Urothelium cell line (cell line): ENCODE measurements around the gene GPX7.

Experiments used
- DNase-seq: peaks from one replicate; pipeline ENCODE4 v3.0.0; 2011; ENCODE audit warnings: low spot score, mixed read lengths
- FAIRE-seq: peaks from 2 replicates; lab custom pipeline; 2011; peaks lifted over from hg19 to GRCh38; lab: Jason Lieb, UNC

GPX7 gene

GRCh38 chr1:52585474-52585873 is 16.7 kb upstream of the GPX7 start:
- no peak for DNase-seq
- FAIRE-seq = no peak

DNA sequence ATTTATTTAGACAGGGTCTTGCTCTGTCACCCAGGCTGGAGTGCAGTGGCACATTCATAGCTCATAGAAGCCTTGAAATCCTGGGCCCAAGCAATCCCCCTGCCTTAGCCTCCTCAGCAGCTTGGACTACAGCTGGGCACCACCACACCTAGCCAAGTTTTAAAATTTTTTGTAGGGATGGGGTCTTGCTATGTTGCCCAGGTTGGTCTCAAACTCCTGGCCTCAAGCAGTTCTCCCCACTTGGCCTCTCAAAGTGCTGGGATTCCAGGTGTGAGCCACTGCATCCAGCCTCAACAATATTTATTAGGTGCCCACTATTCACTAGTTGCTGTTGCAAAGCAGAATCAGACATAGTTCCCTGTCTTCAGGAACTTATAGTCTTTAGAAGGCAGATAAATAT is 14.1 kb upstream of the GPX7 start:
- DNase-seq (no peak), FAIRE-seq (no peak)

DNA sequence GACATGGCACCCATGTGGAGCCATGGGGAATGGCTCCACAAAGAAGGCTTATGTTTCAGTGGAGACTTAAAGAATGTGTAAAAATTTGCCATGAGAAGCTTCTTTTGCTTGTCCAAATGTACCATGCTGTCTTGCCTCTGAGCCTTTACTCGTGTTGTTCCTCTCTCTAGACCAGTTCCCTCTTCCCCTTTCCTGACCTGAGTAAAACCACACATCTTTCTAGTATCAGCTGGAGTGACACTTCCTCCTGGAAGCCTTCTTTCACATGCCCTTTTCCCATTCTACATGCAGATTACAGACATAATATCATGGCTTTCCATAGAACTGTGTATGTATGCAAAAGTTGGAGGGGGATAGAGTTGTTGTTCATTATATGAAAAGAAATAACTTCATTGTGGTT is 13.6 kb upstream of the GPX7 start:
- FAIRE-seq (no peak), DNase-seq (no peak)

DNA sequence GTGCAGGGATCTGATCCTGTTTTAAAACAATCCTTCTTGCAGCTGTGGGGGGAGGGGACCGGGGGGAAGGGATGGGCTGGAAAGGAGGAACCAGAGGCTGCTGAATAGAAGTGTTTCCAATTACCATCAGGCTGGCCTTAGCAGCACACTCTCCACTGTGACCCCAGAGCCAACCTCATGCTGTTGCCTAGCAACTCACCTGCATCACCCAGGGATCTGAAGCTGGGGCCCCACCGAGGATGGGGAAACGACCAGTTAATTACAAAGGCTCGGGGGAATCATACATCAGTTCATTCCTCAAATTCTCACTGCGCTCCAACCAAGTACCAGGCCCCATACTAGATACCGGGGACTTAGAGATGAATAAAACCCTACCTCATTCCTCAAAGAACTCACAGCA is 11.9 kb upstream of the GPX7 start:
- DNase-seq (no peak), FAIRE-seq (no peak)

DNA sequence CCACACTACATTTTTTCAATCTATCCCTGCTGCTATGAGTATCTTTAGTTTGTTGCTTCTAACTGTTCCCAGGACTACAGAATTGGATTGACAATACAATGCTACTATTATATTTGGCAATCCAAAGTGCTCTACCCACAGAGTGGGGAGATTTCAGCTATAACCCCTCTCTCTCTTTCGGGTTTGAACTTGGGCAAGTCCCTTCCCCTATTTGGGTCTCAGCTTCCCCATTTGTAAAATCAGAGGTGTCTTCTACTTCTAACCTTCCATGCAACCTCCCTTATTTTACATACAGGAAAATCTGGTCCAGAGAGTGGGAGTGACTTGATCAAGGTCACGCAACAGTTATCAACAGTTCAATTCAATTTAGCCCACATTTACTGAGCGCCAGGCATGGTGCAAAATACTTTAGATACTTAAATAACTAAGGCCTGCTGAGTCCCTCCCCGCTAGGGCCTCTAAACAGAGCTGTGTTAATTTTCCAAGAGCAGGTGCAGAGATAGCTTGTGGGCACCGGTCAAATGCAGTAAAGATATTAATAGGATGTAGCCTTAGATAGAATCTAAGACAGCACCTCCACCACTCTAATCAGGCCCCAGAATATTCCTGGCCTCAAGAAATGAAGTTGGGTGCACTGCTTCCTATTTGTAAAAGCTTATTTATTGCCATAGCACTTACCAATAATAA is 9.4 kb upstream of the GPX7 start:
- FAIRE-seq = no peak

DNA sequence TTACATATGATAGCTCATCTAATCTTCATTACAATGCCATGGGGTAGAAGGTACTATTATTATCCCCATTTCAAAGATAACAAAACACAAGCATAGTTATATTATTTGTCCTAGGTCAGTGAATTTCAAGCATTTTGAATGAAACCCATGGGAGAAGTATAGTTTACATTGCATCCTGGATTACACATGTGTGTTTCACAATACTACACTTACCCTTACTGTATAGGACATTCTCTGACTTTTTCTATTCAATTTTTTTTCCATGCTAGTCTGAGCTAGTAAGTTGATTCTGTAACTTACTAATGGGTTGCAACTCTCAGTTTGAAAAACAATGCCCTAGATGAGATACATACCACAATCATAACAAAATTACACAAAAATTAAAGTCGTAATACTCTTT is 8.7 kb upstream of the GPX7 start:
- DNase-seq (no peak), FAIRE-seq (no peak)

More for the DNA sequence above, 9.4 kb upstream of the GPX7 start:
- DNase-seq = no peak

DNA sequence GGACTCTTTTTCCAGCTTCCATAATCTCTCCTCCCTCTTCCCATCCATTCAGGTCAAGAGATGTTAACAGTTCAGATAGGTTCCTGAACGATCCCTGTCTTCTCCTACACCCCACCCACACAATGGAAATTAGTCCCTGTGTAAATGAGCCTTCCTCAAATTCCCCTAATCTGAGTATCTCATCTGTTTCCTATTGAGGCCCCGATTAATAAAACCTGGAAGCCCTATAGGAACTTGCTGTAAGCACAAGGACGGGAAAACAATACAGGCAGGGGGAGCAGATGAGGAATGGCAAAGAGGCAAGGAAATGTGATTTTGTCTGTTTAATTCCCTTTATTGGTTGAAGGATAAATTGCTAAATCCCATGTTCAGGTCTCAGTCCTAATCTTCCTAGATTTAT is 7.1 kb upstream of the GPX7 start:
- no peak for FAIRE-seq

GRCh38 chr1:52597912-52598311 is 4.3 kb upstream of the GPX7 start:
- FAIRE-seq (no peak), DNase-seq (no peak)

More for the DNA sequence above, 7.1 kb upstream of the GPX7 start:
- DNase-seq = no peak

GRCh38 chr1:52598729-52599128 is 3.4 kb upstream of the GPX7 start:
- DNase-seq = no peak
- no peak for FAIRE-seq

GRCh38 chr1:52599236-52599635 is 2.9 kb upstream of the GPX7 start:
- DNase-seq (no peak), FAIRE-seq (no peak)

- FAIRE-seq (no peak), DNase-seq (no peak)
These were observed 1.5 kb upstream of the GPX7 start for GRCh38 chr1:52600533-52601179.

DNA sequence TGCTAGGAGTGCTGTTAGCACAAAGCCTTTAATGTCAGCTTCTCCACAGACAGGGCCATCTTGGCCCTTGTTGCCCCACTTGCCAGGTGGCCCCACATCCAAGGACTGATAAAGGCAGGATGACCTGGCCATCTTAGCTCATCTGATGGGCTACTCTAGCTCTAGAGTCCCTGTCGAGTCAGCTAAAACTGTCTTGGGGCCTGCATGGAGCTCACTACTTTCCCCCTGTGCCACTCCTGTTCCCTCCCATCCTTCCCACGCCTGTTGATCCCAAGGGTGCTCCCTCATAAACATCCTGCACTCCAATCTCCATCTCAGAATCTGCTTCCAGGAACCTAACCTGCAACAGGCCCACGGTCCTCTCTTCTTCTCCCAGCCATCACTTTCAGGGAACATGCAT is 652 bp upstream of the GPX7 start:
- DNase-seq (no peak), FAIRE-seq (no peak)

- DNase-seq (no peak), FAIRE-seq (no peak)
These were observed 857 bp downstream of the GPX7 start for GRCh38 chr1:52602856-52603600.

DNA sequence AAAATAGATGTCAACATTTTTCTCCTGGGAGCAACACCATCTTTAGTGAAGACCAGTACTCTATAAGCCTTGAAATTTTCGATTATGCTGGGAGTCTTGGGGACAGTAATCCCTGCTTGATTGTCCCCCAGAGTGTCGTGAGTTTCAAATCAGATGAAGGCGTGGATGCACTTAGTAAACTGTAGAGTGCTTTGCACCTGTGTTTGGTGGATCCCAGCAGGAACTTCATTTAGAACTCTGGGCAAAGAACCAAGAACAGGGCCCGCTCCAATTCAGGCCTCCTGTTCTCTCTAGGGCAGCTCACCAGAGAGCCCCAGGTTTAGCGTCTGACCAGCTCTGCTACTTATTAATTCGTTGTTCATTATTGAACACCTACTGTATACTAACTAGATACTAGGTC is 1.5 kb downstream of the GPX7 start:
- FAIRE-seq (no peak), DNase-seq (no peak)

GRCh38 chr1:52604063-52604770 is 2.0 kb downstream of the GPX7 start:
- DNase-seq (no peak), FAIRE-seq (no peak)

DNA sequence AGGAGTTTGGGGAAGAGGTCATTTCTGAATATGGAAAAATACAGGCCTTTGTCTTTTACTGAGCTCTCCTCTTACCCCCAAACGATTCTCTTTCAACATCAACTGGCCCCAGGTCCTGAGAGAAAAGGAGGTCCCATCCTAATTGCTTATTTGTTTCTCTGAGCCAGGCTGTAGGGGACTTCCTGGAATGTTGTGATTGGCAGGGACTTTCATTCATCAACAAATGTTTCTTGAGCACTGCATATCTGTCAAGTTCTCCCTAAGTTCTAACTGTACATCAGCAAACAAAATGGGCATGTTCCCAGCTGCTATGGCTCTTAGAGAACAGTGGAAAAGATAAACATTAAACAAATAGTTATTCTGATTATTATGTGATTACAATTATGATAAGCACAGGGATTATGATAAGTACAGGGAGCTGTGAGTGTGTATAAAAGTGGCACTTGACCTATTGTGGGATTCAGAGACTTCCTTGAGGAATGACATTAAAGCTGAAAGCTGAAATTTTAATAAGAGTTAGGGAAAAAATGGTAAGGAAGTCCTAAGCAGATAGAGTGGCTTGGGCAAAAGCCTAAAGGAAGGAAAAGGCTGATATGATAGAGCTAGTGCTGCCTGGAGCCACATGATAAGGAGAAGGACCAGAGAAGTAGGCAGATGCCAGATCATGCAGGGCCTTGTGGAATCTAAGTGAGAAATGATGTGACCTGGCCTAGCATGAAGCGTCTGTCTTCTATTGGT is 11.6 kb downstream of the GPX7 start:
- DNase-seq (no peak), FAIRE-seq (no peak)

DNA sequence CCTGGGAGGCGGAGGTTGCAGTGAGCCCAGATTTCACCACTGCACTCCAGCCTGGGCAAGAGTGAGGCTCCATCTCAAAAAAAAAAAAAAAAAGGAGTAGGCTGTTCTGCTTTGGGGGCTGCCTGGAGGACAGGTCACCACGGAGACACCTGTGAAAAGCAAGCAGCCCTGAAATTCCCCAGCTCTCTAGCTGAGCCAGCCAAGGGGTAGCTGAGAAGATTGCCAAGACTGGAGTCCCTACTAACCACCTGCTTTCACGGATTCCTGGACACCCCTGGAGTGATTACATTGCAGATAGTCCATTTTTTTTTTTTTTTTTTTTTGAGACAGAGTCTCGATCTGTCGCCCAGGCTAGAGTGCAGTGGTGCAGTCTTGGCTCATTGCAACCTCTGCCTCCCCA is 12.5 kb downstream of the GPX7 start:
- DNase-seq = no peak
- FAIRE-seq = no peak

DNA sequence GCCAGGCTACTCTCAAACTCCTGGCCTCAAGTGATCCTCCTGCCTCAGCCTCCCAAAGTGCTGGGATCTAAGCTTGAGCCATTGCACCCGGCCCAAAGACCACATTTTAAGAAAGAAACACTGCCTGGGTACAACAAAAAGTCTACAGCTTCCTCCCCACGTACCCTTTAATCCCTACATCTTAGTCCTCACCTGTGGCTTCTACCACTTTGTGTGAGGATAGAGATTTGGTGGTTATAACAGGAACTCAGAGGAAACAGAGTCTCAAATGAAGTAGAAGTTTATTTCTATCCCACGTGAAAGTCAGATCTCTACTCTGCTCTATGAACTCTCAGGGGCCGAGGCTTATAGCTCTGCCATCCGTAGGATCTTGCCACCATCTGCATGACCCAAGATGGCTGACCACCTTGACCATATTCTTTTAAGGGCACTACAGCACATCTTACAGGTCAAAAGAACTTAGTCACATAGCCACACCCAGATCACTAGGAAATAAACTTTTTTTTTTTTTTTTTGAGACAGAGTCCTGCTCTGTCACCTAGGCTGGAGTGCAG is 13.4 kb downstream of the GPX7 start:
- no peak for FAIRE-seq
- DNase-seq = no peak

GRCh38 chr1:52621950-52622349 is 19.8 kb downstream of the GPX7 start:
- no peak for DNase-seq
- no peak for FAIRE-seq

- no peak for DNase-seq
- FAIRE-seq = no peak
These were observed 21.6 kb downstream of the GPX7 start for GRCh38 chr1:52623812-52624211.

GRCh38 chr1:52627028-52627427 is 24.9 kb downstream of the GPX7 start:
- DNase-seq (no peak), FAIRE-seq (no peak)
